GM19099 (cell line): ENCODE results near the gene OR51V1.
"Not testable (repeated sequence)": the region's sequence is repeated elsewhere in the genome, so short reads cannot be mapped to it uniquely, and the experiment has no call there.

Experiments used
- POLR2A ChIP-seq: IDR thresholded peaks from 3 replicates; pipeline ENCODE4 v1.6.1; 2011; ENCODE audit warnings: low read depth; ENCODE audit not compliant: insufficient read length; ENCODE audit errors: extremely low read depth

OR51V1 gene

DNA sequence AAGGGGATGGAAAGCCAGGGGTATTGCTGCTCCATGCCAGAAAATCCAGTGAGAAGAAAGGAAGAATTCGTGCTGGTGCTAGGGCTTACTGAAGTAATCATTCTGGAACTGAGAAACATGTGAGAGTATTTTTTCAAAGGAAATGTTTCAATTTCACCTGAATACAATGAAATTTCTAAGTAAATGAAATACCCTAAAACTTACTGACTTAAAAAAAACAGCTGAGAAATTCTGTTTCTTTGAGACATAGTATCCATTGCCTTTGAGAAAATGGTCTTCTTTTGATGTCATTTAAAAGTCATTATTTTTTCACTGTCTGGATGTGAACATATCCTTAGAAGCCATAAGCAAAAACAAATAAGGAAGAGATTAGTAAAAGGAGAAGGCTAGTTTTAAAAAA lies at the start of gene OR51V1:
Gene OR51V1, minus strand, starts transcription at position 101 of the 400 bp plus-strand sequence. Its CDS starts 0 bp downstream, at position 101.
- no peak for TF ChIP-seq POLR2A

GRCh38 chr11:5249807-5250396 lies 49.4 kb upstream of the OR51V1 start, which contains the start of gene HBG1:
Gene HBG1 (minus strand): TSS chr11:5249857. CDS start chr11:5249804, 53 bp downstream.
- TF ChIP-seq POLR2A, result not testable (repeated sequence)

DNA sequence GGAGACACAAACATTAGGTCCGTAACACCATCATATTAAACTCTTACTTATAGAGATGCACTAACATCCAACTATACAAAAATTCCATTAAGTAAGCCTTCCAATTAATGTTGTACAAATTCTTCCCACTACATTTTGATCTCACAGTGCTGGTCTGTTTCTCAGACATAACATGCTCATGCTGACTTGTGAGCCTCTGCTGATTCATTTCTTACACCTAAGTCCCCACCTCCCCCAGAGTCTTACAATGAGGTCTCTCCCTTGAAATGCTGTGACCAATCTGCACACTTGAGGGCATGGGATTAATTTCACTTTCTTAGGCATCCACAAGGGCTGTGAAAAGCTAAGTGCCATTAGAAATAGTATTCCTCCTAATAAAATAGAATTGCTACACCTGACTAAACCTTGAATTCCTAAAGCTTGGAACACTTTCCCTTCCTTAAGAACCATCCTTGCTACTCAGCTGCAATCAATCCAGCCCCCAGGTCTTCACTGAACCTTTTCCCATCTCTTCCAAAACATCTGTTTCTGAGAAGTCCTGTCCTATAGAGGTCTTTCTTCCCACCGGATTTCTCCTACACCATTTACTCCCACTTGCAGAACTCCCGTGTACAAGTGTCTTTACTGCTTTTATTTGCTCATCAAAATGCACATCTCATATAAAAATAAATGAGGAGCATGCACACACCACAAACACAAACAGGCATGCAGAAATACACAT lies 47.1 kb upstream of the OR51V1 start:
- TF ChIP-seq POLR2A, result no peak

GRCh38 chr11:5246772-5247471 lies 46.4 kb upstream of the OR51V1 start:
- TF ChIP-seq POLR2A, result no peak

GRCh38 chr11:5245155-5245554 lies 44.7 kb upstream of the OR51V1 start:
- no peak for TF ChIP-seq POLR2A

- no peak for TF ChIP-seq POLR2A
Measured at GRCh38 chr11:5243816-5244180, 43.3 kb upstream of the OR51V1 start.

GRCh38 chr11:5242933-5243815 lies 42.7 kb upstream of the OR51V1 start:
- TF ChIP-seq POLR2A, result no peak

DNA sequence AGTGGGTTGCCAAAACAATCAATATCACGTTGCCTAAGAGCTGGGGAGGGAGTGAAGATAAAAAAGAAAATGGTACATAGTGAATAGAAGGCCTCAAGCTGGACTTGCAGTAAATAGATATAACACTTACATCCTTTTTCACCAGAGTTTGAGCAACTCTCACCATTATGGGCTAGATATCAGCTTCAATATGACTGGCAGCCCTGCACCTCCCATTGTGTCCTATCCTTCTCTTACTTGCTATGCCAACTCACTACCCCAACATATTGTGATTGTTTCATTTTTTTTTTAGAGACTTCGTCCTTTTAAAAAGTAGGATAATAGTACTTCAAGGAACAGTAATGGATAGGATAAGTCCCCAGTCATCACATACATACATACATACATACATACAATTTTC lies 41.7 kb upstream of the OR51V1 start:
- TF ChIP-seq POLR2A, result no peak

- TF ChIP-seq POLR2A, result no peak
Measured at GRCh38 chr11:5241458-5241857, 41.0 kb upstream of the OR51V1 start.

DNA sequence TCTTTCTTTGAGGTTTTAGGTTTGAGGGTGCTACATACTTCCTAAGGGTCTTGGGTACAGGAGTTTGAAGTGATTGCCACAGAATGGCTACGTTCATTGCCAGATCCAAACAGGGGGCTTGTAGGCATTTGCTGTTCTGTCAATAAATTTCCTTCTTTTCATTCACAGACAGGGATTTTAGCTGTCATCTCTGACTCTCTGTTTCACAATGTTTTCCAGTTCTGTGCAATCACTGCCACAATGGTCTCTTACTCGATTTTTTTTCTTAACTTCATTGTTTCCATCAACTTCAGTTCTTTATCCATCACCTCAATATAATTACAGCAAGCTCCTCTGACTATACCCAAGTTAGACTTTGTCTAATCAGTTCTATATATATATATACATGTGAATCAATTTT lies 40.0 kb upstream of the OR51V1 start:
- TF ChIP-seq POLR2A, result no peak

DNA sequence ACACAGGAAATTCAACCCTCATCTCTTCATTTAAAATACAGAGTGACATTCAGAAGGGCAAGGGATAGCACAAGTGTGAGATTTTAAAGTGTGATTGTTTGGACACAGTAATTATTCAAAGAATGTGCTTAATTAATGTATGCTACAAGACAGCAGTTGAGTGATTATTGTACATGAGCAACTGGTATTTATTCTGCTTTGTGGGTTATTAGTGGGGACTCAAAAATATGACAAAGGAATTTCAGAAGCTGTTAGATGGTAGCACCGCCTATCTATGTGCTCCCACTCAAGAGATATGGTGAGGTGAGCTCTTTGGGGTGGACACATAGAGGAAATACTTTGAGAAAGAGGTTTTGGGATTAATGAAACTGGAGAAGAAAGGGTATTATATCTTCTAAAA lies 39.6 kb upstream of the OR51V1 start:
- no peak for TF ChIP-seq POLR2A

DNA sequence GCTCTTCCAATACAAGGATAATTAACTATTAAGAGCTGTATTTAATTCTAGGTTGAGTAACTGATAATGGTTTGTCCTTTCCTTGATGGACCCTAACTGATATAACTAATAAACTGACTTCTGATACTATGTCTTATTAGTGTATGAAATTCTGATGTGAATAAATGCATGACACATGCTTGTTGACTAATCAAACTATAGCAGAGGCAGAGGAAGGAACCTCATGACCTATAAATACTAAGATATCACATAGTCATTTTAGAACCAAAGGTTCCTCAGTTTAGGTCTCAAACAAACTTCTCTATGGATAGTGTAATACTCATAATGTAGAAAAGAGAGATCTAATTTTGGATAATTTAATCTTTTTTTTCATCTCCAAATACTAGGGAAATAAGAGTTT lies 38.6 kb upstream of the OR51V1 start:
- no peak for TF ChIP-seq POLR2A

DNA sequence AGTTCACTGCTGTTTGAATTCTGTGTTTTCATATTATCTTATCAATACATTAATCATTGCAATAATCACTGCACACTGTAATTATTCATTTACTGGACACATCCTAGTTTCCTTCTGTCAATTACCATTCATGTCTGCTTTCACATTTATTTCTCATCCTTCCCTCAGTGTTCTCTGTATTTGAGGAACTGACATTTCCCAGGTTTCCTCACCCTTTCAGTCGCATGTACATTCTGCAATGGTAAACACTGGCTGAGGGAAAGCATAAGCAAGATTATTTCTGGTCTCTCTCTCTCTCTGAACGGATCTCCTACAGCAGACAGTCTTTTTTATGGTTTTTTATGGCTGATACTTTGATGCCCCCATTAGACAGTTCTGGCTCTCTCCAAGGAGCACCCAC lies 38.0 kb upstream of the OR51V1 start:
- TF ChIP-seq POLR2A, result no peak

DNA sequence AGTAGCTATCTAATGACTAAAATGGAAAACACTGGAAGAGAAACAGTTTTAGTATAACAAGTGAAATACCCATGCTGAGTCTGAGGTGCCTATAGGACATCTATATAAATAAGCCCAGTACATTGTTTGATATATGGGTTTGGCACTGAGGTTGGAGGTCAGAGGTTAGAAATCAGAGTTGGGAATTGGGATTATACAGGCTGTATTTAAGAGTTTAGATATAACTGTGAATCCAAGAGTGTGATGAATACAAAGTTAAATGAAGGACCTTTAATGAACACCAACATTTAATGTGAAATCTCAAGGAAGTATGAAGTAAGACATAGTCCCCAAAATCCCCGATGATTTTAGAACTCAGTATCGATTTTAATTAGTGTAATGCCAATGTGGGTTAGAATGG lies 36.9 kb upstream of the OR51V1 start:
- TF ChIP-seq POLR2A, result no peak
